NB4 (cell line): ENCODE data around the gene IGFBP6.
"Not testable (repeated sequence)": the region's sequence is repeated elsewhere in the genome, so short reads cannot be mapped to it uniquely, and the experiment has no call there.

Source experiments
- DNase-seq: peaks from one replicate; pipeline ENCODE4 v3.0.0; 2010; ENCODE audit warnings: low read depth
- H3K4me3 ChIP-seq: one replicate; pipeline ENCODE4 v1.5.1; 2011; ENCODE audit warnings: mild to moderate bottlenecking, low read depth, low read length, moderate library complexity
- CTCF ChIP-seq: IDR thresholded peaks from one replicate; pipeline ENCODE4 v1.5.1; 2012; ENCODE audit warnings: low read depth, low read length
- MAX ChIP-seq: IDR thresholded peaks from 2 replicates; pipeline ENCODE4 v1.6.1; 2011; ENCODE audit warnings: low read depth, low read length
- MYC ChIP-seq: IDR thresholded peaks from 2 replicates; pipeline ENCODE4 v1.6.1; 2011; ENCODE audit warnings: low read depth, low read length
- POLR2A ChIP-seq: IDR thresholded peaks from 2 replicates; pipeline ENCODE4 v1.6.1; 2011; ENCODE audit warnings: mild to moderate bottlenecking; ENCODE audit not compliant: insufficient read length; ENCODE audit errors: extremely low read depth

Gene IGFBP6

DNA sequence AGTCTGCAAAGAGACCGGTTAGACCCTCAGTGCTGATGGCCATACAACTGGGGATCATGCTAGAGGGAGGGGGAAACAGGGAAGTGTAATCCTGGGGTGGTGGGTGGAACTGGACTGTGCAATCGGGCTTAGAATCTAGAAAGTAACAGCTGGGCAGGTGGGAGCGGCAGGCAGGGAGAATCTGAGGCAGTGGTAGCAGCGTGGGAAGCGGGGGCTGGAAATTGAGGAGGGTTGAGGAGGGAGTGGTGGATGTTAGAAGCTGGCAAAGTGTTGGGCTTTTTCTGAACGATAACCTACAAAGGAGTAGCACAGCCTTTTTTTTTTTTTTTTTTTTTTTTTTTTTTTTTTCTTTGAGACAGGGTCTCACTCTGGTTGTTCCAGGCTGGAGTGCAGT lies 3.1 kb upstream of the IGFBP6 start:
- DNase-seq = no peak
- H3K4me3 ChIP-seq = no peak overlapping the region

DNA sequence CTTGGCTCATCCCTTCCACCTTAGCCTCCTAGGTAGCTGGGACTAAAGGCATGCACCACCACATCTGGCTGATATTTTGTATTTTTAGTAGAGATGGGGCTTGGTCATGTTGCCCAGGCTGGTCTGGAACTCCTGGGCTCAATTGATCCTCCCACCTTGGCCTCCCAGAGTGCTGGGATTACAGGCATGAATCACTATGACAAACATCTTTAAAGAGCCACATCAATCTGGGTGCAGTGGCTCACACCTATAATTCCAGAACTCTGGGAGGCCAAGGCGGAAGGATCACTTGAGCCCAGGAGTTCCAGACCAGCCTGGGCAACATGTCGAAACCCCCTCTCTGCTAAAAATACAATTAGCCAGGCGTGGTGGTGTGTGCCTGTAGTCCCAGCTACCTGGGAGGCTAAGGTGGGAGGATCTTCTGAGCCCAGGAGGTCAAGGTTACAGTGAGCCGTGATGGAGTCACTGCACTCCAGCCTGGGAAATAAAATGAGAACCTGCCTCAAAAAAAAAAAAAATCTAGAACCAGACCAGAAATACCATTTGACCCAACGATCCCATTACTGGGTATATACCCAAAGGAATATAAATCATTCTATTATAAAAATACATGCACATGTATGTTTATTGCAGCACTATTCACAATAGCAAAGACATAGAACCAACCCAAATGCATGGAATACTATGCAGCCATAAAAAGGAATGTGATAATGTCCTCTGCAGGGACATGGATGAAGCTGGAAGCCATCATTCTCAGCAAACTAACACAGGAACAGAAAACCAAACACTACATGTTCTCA lies 2.5 kb upstream of the IGFBP6 start:
- not testable (repeated sequence) for DNase-seq, H3K4me3 ChIP-seq

More for the DNA sequence above, 3.1 kb upstream of the IGFBP6 start:
- TF ChIP-seq CTCF = no peak
- no peak for TF ChIP-seq POLR2A
- no peak for TF ChIP-seq MAX
- TF ChIP-seq MYC = no peak

- DNase-seq, H3K4me3 ChIP-seq: not testable (repeated sequence)
Observed at GRCh38 chr12:53095596-53095895, 1.9 kb upstream of the IGFBP6 start.

- no peak overlapping the region for H3K4me3 ChIP-seq
- DNase-seq = no peak
- no peak for TF ChIP-seq MYC
- TF ChIP-seq CTCF = no peak
- TF ChIP-seq POLR2A = no peak
- no peak for TF ChIP-seq MAX
Observed at GRCh38 chr12:53096089-53096741, 1.3 kb upstream of the IGFBP6 start.

- no peak overlapping the region for H3K4me3 ChIP-seq
- DNase-seq = no peak
- no peak for TF ChIP-seq MYC
- no peak for TF ChIP-seq POLR2A
- no peak for TF ChIP-seq MAX
- no peak for TF ChIP-seq CTCF
Observed at GRCh38 chr12:53096759-53097158, 708 bp upstream of the IGFBP6 start.

DNA sequence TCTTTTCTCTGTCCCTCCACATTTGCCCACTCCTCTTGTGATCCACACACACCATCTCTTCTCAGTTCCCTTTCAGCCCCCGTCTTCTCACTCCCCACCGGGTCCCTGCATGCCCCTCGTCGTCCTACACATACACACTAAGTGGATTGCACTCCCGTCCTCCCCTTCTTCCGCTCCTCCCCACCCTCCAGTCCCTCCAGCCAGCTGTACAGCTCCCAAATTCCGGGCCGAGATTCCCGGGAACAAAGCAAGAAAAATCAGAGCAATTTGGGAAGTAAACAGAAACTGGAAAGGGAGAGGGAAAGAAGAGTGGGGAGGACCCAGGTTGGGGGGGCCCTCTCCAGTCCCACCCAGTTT lies 282 bp upstream of the IGFBP6 start:
- DNase-seq = no peak
- TF ChIP-seq MAX (no peak), CTCF (no peak), MYC (no peak), POLR2A (no peak)
- H3K4me3 ChIP-seq = no peak overlapping the region

GRCh38 chr12:53098354-53098981 lies 1.0 kb downstream of the IGFBP6 start:
- no peak overlapping the region for H3K4me3 ChIP-seq
- DNase-seq = no peak
- TF ChIP-seq POLR2A = no peak
- no peak for TF ChIP-seq MYC
- no peak for TF ChIP-seq MAX
- no peak for TF ChIP-seq CTCF
